ENCODE measurements around the gene SMPD1.

DNA sequence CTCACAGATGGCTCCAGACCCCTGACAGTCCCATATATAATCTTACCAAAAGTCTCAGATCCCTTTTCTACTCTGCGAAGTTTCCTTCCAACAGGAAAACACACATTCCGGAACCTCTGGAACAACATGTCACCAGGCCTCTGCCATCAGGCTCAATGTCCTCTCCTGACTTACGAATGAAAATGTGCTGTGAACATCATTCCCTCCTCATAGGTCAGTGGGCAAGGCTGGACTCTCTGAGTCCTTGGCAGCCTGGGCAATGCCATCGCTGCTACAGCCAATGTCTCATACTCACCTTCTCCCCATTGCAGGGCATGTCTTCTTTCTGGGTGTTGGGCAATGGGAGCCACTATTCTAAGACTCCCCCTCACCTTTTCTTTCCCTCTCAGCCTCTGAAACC lies 52.2 kb downstream of the SMPD1 start:
- TF ChIP-seq, protein P1, sequence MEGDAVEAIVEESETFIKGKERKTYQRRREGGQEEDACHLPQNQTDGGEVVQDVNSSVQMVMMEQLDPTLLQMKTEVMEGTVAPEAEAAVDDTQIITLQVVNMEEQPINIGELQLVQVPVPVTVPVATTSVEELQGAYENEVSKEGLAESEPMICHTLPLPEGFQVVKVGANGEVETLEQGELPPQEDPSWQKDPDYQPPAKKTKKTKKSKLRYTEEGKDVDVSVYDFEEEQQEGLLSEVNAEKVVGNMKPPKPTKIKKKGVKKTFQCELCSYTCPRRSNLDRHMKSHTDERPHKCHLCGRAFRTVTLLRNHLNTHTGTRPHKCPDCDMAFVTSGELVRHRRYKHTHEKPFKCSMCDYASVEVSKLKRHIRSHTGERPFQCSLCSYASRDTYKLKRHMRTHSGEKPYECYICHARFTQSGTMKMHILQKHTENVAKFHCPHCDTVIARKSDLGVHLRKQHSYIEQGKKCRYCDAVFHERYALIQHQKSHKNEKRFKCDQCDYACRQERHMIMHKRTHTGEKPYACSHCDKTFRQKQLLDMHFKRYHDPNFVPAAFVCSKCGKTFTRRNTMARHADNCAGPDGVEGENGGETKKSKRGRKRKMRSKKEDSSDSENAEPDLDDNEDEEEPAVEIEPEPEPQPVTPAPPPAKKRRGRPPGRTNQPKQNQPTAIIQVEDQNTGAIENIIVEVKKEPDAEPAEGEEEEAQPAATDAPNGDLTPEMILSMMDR (IDR thresholded peaks at IDR 0.05): no peak
- no peak for TF ChIP-seq POLR2A (IDR thresholded peaks at IDR 0.05)

All from testis (tissue), 2 donors.